Measurements from ENCODE around the gene RCCD1.

Gene RCCD1

GRCh38 chr15:90990446-90990845 is 35.8 kb downstream of the RCCD1 start:
- ChIA-PET CTCF (interaction anchor here (1.2 kb wide), 1 partner anchor 65 kb away, joined by 3 read pairs; no protein-coding TSS in a partner anchor), POLR2A (interaction anchor here (0.6 kb wide), 1 partner anchor 59 kb away, joined by 3 read pairs; no protein-coding TSS in a partner anchor)
- DNase-seq (ENCODE audit: extremely low spot score): no peak
- TF ChIP-seq HDGF (IDR thresholded peaks at IDR 0.05; ENCODE audit: borderline replicate concordance): no peak
- no peak for TF ChIP-seq FOXK2 (IDR thresholded peaks at IDR 0.05)
- no peak for TF ChIP-seq BHLHE40 (IDR thresholded peaks at IDR 0.05; ENCODE audit: borderline replicate concordance)
- no peak for TF ChIP-seq FOXA1 (IDR thresholded peaks at IDR 0.05)
- TF ChIP-seq FOXM1 (IDR thresholded peaks at IDR 0.05; ENCODE audit: borderline replicate concordance): no peak
- no peak for TF ChIP-seq ELF4 (IDR thresholded peaks at IDR 0.05)
- TF ChIP-seq PKNOX1 (IDR thresholded peaks at IDR 0.05): no peak
- no peak for TF ChIP-seq SP1 (IDR thresholded peaks at IDR 0.05)

- ChIA-PET POLR2A (interaction anchor here (0.6 to 0.7 kb wide), 2 partner anchors 271 to 1973 kb away, joined by 3 read pairs; no protein-coding TSS in a partner anchor), CTCF (interaction anchor here (1.2 kb wide), 1 partner anchor 64 kb away, joined by 3 read pairs; no protein-coding TSS in a partner anchor)
- TF ChIP-seq HDGF (IDR thresholded peaks at IDR 0.05; ENCODE audit: borderline replicate concordance) (no peak), BHLHE40 (IDR thresholded peaks at IDR 0.05; ENCODE audit: borderline replicate concordance) (no peak), NFRKB (IDR thresholded peaks at IDR 0.05) (no peak), SUZ12 (IDR thresholded peaks at IDR 0.05) (no peak), TARDBP (IDR thresholded peaks at IDR 0.05) (no peak), ZNF384 (IDR thresholded peaks at IDR 0.05) (no peak), L3MBTL2 (conservative IDR thresholded peaks at IDR 0.05) (no peak), FOXK2 (IDR thresholded peaks at IDR 0.05) (no peak), FOXM1 (IDR thresholded peaks at IDR 0.05; ENCODE audit: borderline replicate concordance) (no peak), ARNT (IDR thresholded peaks at IDR 0.05) (no peak), SP1 (IDR thresholded peaks at IDR 0.05) (no peak), FOXA1 (IDR thresholded peaks at IDR 0.05) (no peak), LEF1 (IDR thresholded peaks at IDR 0.05; ENCODE audit: borderline replicate concordance) (no peak), ELF4 (IDR thresholded peaks at IDR 0.05) (no peak), PKNOX1 (IDR thresholded peaks at IDR 0.05) (no peak), CTBP1 (IDR thresholded peaks at IDR 0.05; ENCODE audit: borderline replicate concordance) (no peak)
- DNase-seq (ENCODE audit: extremely low spot score): no peak
Observed at GRCh38 chr15:90991587-90992285, 37.1 kb downstream of the RCCD1 start.

- no peak for TF ChIP-seq L3MBTL2 (conservative IDR thresholded peaks at IDR 0.05)
- no peak for TF ChIP-seq FOXM1 (IDR thresholded peaks at IDR 0.05; ENCODE audit: borderline replicate concordance)
- no peak for TF ChIP-seq SP1 (IDR thresholded peaks at IDR 0.05)
- no peak for TF ChIP-seq ARNT (IDR thresholded peaks at IDR 0.05)
- no peak for TF ChIP-seq NFRKB (IDR thresholded peaks at IDR 0.05)
- no peak for TF ChIP-seq ZNF384 (IDR thresholded peaks at IDR 0.05)
- TF ChIP-seq CTBP1 (IDR thresholded peaks at IDR 0.05; ENCODE audit: borderline replicate concordance): no peak
- no peak for TF ChIP-seq LEF1 (IDR thresholded peaks at IDR 0.05; ENCODE audit: borderline replicate concordance)
- no peak for TF ChIP-seq ELF4 (IDR thresholded peaks at IDR 0.05)
- TF ChIP-seq FOXK2 (IDR thresholded peaks at IDR 0.05): no peak
- TF ChIP-seq BHLHE40 (IDR thresholded peaks at IDR 0.05; ENCODE audit: borderline replicate concordance): no peak
- no peak for TF ChIP-seq FOXA1 (IDR thresholded peaks at IDR 0.05)
- no peak for TF ChIP-seq SUZ12 (IDR thresholded peaks at IDR 0.05)
- TF ChIP-seq HDGF (IDR thresholded peaks at IDR 0.05; ENCODE audit: borderline replicate concordance): no peak
- no peak for TF ChIP-seq PKNOX1 (IDR thresholded peaks at IDR 0.05)
- POLR2A ChIA-PET: interaction anchor here (0.5 to 1.2 kb wide), 20 partner anchors 9 to 237 kb away, joined by 3 to 12 read pairs (median 4); partner anchors contain the start of genes HDDC3, UNC45A and VPS33B
- CTCF ChIA-PET: interaction anchor here (1.0 kb wide), 1 partner anchor 38 kb away, joined by 3 read pairs; no protein-coding TSS in a partner anchor
- DNase-seq (ENCODE audit: extremely low spot score): peak; percentile 39
Observed at GRCh38 chr15:90994059-90994416, 39.4 kb downstream of the RCCD1 start.

GRCh38 chr15:90994417-90995311 is 40.0 kb downstream of the RCCD1 start, which contains the start of gene PRC1:
Gene PRC1 (minus strand): TSS chr15:90994535. CDS start chr15:90994417, 118 bp downstream.
- peak; percentile 100 for DNase-seq (ENCODE audit: extremely low spot score)
- TF ChIP-seq FOXM1 (IDR thresholded peaks at IDR 0.05; ENCODE audit: borderline replicate concordance): peak; percentile 99
- TF ChIP-seq L3MBTL2 (conservative IDR thresholded peaks at IDR 0.05): peak; percentile 40; the same call in 1 of the 2 replicates
- TF ChIP-seq SP1 (IDR thresholded peaks at IDR 0.05): no peak
- TF ChIP-seq BHLHE40 (IDR thresholded peaks at IDR 0.05; ENCODE audit: borderline replicate concordance): no peak
- TF ChIP-seq ZNF384 (IDR thresholded peaks at IDR 0.05): no peak
- peak; percentile 100 for TF ChIP-seq PKNOX1 (IDR thresholded peaks at IDR 0.05)
- no peak for TF ChIP-seq FOXA1 (IDR thresholded peaks at IDR 0.05)
- no peak for TF ChIP-seq TARDBP (IDR thresholded peaks at IDR 0.05)
- TF ChIP-seq ARNT (IDR thresholded peaks at IDR 0.05): no peak
- TF ChIP-seq CTBP1 (IDR thresholded peaks at IDR 0.05; ENCODE audit: borderline replicate concordance): no peak; the same call in 1 of the 2 replicates
- 0 out of 2 replicates have a peak, but pooled peaks have one; percentile 33 for TF ChIP-seq ELF4 (IDR thresholded peaks at IDR 0.05)
- no peak for TF ChIP-seq FOXK2 (IDR thresholded peaks at IDR 0.05)
- TF ChIP-seq HDGF (IDR thresholded peaks at IDR 0.05; ENCODE audit: borderline replicate concordance): peak; percentile 87; the same call in 1 of the 2 replicates
- no peak for TF ChIP-seq LEF1 (IDR thresholded peaks at IDR 0.05; ENCODE audit: borderline replicate concordance)
- TF ChIP-seq SUZ12 (IDR thresholded peaks at IDR 0.05): no peak
- TF ChIP-seq NFRKB (IDR thresholded peaks at IDR 0.05): no peak
- ChIA-PET CTCF (no interaction called here), POLR2A (interaction anchor here (0.5 to 1.2 kb wide), 21 partner anchors 8 to 1887 kb away, joined by 3 to 12 read pairs (median 4); partner anchors contain the start of genes HDDC3, UNC45A and VPS33B)

Data from HEK293T (cell line).